Measurements from ENCODE around the gene PAEP. TPM values are rescaled to one million over a fixed set of nuclear protein-coding genes. Genes with fewer than 3 reads are reported as not detected.
"Not testable (repeated sequence)": the region's sequence is repeated elsewhere in the genome, so short reads cannot be mapped to it uniquely, and the experiment has no call there.

The PAEP gene
- total and polyA plus RNA-seq, 4 donors, result not detected

- H3K4me1 ChIP-seq (ENCODE audit: control insufficient read depth in 4 of 4, insufficient read depth in 4 of 4, low read length in 3 of 4), result no peaks in the 10 kb centered on the region
- no peak overlapping the region for H3K27ac ChIP-seq (ENCODE audit: low read depth in 1 of 2, low read length in 2 of 2)
- WGBS, result 89% methylated on average over 3 of the region's 3 CpGs
- H3K9ac ChIP-seq (ENCODE audit: low read depth in 1 of 2, low read length in 2 of 2), result no peak overlapping the region
- H3K9me3 ChIP-seq (ENCODE audit: control insufficient read depth in 4 of 4, low read length in 3 of 4), result peaks cover 0 to 2% (median 0%) of the 10 kb centered on the region in 4 donors
- H3K27me3 ChIP-seq (ENCODE audit: control insufficient read depth in 4 of 4, insufficient read depth in 4 of 4, low read length in 3 of 4), result peaks cover 0 to 4% (median 0%) of the 10 kb centered on the region in 4 donors
- no peaks in the 10 kb centered on the region for H3K36me3 ChIP-seq (ENCODE audit: control insufficient read depth in 4 of 4, insufficient read depth in 3 of 4, low read depth in 1 of 4, low read length in 3 of 4)
- H3K4me3 ChIP-seq (ENCODE audit: low read depth in 1 of 3, low read length in 3 of 3), result no peak overlapping the region
- TF ChIP-seq SP1 (IDR thresholded peaks at IDR 0.05) (no peak), HNF4G (IDR thresholded peaks at IDR 0.05) (no peak), TAF1 (conservative IDR thresholded peaks at IDR 0.05) (no peak), JUND (IDR thresholded peaks at IDR 0.05) (no peak), MAX (IDR thresholded peaks at IDR 0.05) (no peak), FOXA1 (IDR thresholded peaks at IDR 0.05) (no peak), REST (IDR thresholded peaks at IDR 0.05) (no peak), ATF3 (IDR thresholded peaks at IDR 0.05) (no peak), RAD21 (IDR thresholded peaks at IDR 0.05) (no peak), FOXA2 (IDR thresholded peaks at IDR 0.05) (no peak)
- DNase-seq (ENCODE audit: low spot score), result no peak
These were observed 28.4 kb upstream of the PAEP start for GRCh38 chr9:135533113-135533512.

GRCh38 chr9:135533674-135534073, 27.9 kb upstream of the PAEP start:
- TF ChIP-seq ZBTB33 (IDR thresholded peaks at IDR 0.05), result no peak
- no peak for TF ChIP-seq MAX (IDR thresholded peaks at IDR 0.05)
- TF ChIP-seq SP1 (IDR thresholded peaks at IDR 0.05), result no peak
- no peak for TF ChIP-seq HNF4G (IDR thresholded peaks at IDR 0.05)
- no peak for TF ChIP-seq REST (IDR thresholded peaks at IDR 0.05)
- no peak for TF ChIP-seq RAD21 (IDR thresholded peaks at IDR 0.05)
- TF ChIP-seq ATF3 (IDR thresholded peaks at IDR 0.05), result no peak
- TF ChIP-seq CTCF (IDR thresholded peaks at IDR 0.05; ENCODE audit: low read depth, low read length, missing input control), result no peak
- peaks cover 0 to 4% (median 0%) of the 10 kb centered on the region in 4 donors for H3K27me3 ChIP-seq (ENCODE audit: control insufficient read depth in 4 of 4, insufficient read depth in 4 of 4, low read length in 3 of 4)
- DNase-seq (ENCODE audit: low spot score), result peak; percentile 27
- 86% methylated on average over 12 of the region's 12 CpGs for WGBS
- H3K27ac ChIP-seq (ENCODE audit: low read depth in 1 of 2, low read length in 2 of 2), result no peak overlapping the region
- no peak overlapping the region for H3K4me3 ChIP-seq (ENCODE audit: low read depth in 1 of 3, low read length in 3 of 3)
- peaks cover 0 to 2% (median 0%) of the 10 kb centered on the region in 4 donors for H3K9me3 ChIP-seq (ENCODE audit: control insufficient read depth in 4 of 4, low read length in 3 of 4)
- H3K36me3 ChIP-seq (ENCODE audit: control insufficient read depth in 4 of 4, insufficient read depth in 3 of 4, low read depth in 1 of 4, low read length in 3 of 4), result no peaks in the 10 kb centered on the region
- H3K4me1 ChIP-seq (ENCODE audit: control insufficient read depth in 4 of 4, insufficient read depth in 4 of 4, low read length in 3 of 4), result no peaks in the 10 kb centered on the region
- no peak overlapping the region for H3K9ac ChIP-seq (ENCODE audit: low read depth in 1 of 2, low read length in 2 of 2)

- H3K27me3 ChIP-seq (ENCODE audit: control insufficient read depth in 4 of 4, insufficient read depth in 4 of 4, low read length in 3 of 4); H3K9ac ChIP-seq (ENCODE audit: low read depth in 1 of 2, low read length in 2 of 2); H3K4me1 ChIP-seq (ENCODE audit: control insufficient read depth in 4 of 4, insufficient read depth in 4 of 4, low read length in 3 of 4); H3K4me3 ChIP-seq (ENCODE audit: low read depth in 1 of 3, low read length in 3 of 3); H3K9me3 ChIP-seq (ENCODE audit: control insufficient read depth in 4 of 4, low read length in 3 of 4); H3K27ac ChIP-seq (ENCODE audit: low read depth in 1 of 2, low read length in 2 of 2); H3K36me3 ChIP-seq (ENCODE audit: control insufficient read depth in 4 of 4, insufficient read depth in 3 of 4, low read depth in 1 of 4, low read length in 3 of 4); DNase-seq (ENCODE audit: low spot score): not testable (repeated sequence)
- 33% methylated on average over 10 of the region's 10 CpGs for WGBS
These were observed 27.3 kb upstream of the PAEP start for GRCh38 chr9:135534192-135534711.
